Activated T-cell treated with anti-CD3 and anti-CD28 coated beads for 4 hours (primary cell): Measurements from ENCODE around the gene MED22.

Source experiments
- DNase-seq: peaks from one replicate; pipeline ENCODE4 v3.0.0-alpha.2; 2020

Gene MED22

DNA sequence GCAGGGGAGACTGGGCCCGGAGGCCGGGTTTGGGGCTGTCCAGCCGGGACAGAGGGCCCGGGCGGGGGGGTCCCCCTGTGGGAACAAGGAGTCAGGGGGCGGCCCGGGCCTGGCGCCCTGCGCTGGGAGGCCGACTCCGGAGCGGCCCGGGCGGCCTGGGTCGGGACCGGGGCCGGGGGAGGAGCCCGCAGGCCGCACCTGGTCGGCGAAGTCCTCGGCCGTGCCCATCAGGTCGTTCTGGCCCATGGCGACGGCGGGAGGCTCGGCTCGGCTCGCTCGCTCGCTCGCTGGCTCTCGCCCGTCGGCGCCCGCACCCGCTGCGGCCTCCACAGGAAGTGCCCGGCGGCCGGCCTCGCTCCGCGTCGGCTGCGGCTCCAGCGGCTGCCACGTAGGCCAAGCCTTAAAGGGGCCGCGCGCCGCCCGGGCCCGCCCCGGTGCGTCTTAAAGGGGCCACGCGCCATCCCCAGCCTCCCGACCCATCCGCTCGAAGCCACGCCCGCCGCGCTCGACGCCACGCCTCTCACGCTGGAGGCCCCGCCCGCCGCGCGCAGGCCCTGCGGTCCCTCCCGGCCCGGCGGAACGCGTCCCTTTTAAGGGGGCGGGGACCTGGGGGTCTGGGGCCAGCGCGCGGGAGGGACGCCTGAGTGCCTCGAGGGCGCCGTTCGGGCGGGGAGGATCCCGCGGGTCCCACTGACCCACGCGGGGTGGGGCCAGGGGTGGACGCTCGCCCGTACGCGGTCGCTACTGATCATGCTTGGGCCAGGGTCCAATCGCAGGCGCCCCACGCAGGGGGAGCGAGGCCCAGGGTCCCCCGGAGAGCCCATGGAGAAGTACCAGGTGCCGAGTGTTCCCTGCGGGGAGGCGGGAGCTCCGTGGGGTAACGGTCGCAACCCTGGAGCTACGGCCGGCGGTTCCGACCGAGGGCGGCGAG, 28.1 kb upstream of the MED22 start, which contains the start of the genes STKLD1 and SURF4:
Gene STKLD1, plus strand, starts transcription at position 643 of the 931 bp plus-strand sequence. Its CDS starts 108 bp downstream, at position 751.
Gene SURF4, minus strand, starts transcription at position 337 of the 931 bp plus-strand sequence. Its CDS starts 91 bp downstream, at position 246.
- DNase-seq = peak; percentile 91

DNA sequence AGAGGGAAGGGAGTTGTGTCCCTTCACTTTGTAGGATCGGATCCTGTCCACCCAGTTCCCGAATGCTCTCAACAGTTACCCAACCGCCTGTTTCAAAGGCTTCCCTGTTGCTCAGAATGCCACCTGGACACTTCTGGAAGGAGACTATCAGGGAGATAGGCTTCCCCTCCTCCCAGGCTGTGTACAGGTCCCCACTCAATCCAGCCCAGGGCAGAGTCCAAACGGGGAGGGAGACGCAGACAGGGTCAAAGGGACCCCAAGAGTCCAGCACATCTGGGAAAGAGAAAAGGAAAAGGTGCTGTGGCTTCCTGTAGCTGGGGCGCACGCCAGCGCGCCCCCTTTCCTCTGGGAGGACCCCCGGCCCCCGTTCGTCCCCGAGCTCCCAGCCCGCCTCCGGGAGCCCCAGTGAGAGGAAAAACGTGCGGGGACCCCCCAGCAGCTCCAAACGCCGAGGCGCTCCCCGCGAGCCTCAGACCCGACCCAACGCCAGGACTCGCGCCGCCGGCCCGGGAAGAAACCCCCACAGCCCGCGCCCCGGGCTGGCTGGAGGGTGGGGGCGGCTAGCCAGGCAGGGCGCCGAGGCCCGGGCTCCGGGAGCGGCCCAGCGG, 27.3 kb upstream of the MED22 start:
- no peak for DNase-seq

DNA sequence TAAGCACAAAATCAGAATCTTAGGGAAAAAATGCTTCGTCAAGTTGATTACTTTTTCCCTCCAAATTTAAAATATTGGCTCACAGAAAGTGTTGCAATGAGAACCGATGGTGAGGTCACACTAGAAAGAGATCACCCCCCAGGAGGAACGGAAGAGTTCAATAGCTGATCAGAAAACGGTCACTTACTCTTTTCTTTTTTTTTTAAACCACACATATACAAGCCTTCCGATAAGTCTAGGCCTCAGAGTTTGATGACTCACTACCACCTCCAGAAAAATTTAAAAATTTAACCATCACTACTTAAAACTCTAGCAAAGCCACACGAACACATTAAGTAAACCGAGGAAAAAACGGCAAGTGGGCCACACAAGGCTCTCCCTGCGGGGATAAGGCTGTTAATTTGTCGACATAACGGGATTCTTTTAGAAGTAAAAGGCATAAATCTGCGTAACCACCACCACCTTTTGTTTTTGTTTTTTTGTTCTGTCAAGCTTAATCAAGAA, 26.7 kb upstream of the MED22 start:
- no peak for DNase-seq

DNA sequence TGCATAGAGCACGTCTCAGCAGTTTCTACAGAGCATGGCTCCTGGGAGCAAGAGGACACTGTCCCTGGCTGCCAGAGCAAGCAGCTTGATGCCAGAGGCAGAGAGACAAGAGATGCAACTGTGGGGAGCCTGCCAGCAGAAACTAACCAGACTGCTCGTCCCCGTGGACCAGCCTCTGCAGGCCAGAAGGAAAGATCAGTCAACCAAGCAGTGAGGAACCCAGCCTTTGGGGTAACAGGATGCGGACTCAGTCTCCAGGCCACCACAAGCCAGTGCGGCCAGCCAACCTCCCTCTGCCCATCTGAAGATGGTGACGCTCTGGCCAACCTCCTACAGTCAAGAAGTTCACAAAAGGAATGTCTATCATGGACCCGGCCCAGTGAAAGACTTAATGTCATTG, 24.2 kb upstream of the MED22 start:
- DNase-seq = no peak

DNA sequence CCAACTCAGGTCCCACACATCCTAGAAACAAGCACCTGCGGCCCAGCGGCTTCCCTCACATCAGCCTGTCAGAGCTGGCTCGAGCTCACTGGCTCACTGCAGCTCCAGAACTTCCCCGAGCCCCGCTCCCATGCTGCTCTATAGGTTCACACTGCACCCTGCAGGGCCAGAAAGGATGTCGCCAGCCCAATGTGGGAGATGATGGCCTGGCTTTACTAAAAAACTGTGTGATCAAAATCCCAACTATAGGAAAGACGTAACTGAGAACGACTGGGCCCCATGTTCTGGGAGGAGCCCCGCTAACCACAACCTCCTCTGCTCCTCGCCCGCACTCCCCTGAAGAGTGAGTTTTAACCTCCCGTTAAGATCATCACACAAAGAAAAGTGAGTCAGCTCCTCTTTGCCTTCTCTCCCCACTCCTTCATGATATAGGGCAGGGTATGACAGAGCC, 23.4 kb upstream of the MED22 start:
- DNase-seq = peak; percentile 53

DNA sequence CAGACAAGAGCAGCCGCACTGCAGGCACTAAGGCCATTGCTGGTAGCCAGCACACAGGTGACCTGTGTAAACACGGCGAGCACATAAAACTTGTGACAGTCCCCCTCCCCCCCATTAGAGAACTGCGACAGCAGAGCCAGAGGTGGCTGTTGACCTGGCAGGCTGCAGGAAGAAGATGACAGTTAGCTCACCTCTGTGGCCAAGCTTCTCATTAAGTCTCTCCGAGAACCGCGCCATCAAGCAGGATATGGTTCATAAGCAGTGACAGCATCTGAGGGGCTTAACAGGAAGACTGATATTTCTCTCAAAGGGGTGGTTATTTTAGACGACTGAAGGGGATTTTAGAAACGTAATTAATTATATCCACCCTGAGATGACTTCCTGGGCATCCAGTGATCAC, 22.8 kb upstream of the MED22 start:
- DNase-seq = no peak

DNA sequence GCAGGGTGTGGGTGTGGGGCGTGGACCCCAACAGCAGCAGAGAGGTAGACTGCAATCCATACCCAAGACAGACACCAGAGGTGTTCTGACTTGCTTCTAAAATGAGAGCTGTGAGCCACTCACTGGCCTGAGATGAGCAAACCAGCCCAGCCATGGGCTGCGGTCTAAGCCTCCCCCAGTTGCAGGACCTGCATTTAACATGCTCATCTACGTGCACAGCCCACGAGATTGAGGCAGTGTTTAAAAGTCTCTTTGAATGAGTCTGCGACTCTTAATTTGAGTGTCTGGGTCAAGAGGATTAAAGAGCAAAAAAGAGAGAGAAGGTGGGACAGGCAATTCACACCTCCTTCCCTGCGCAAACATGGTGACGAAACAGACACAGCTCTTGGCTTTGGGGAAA, 22.0 kb upstream of the MED22 start:
- DNase-seq = no peak

DNA sequence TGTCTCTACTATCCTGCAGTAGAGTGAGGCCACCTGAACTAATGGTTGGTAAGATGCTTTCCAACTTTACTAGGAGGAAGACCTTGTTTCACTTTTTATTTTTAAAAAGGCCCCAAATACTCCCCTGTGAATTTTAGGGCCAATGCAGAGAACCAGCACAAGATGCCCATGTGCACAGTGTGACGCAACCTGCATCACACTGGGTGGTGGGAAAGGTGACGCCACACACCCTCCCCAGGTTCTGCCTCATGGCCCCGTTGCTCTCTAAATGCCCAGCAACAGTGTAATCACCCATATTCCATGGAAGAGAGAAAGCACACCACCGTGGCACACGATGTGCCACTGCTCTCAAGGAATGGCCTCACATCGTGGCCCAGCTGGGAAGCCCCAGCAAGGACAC, 21.5 kb upstream of the MED22 start:
- no peak for DNase-seq

DNA sequence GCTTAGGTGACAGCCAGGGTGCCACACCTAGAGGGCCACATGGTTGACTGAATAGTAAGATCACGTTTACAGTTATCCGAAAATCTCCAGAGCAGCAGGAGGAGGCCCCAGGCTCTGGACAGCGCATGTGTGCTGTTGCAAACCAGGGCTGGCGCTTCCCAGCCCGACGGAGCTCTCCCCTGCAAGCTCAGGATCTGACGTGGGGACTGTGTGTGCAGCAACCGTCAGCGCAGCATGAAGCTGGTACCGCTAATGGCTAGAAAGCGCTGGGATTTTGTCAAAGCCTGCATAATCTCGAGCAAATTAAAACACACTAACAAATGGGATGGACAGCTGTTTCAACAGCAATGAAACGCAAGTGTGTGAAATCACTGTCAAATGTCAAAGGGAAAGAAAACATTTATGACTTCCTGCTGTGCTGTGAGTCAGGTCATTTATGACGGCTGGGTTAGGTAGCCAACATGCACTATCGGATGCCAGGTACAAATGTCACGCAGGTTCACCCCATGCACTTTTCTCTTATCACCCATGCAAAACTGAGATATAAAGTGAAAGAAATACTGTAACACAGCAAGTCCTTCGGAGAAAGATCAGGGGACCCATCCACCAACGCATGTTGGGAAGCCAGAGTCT, 20.4 kb upstream of the MED22 start:
- no peak for DNase-seq

DNA sequence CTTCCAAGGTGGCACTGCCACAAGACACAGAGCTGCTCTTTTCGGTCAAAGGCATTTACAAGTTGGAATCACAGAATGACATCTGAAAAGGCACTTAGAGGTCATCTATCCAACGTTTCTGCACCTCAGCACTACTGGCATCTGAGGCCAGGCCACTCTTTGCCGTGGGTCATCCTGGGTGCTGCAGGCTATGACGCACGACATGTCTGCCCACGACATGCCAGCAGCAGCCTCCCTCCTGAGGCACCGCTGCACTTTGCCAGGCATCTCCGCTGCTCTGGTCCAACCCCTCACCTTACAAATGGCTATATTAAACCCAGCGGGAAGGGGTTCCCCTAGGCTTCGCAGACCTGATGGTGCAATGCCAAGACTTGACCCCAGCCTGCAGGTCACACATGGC, 19.8 kb upstream of the MED22 start:
- no peak for DNase-seq

DNA sequence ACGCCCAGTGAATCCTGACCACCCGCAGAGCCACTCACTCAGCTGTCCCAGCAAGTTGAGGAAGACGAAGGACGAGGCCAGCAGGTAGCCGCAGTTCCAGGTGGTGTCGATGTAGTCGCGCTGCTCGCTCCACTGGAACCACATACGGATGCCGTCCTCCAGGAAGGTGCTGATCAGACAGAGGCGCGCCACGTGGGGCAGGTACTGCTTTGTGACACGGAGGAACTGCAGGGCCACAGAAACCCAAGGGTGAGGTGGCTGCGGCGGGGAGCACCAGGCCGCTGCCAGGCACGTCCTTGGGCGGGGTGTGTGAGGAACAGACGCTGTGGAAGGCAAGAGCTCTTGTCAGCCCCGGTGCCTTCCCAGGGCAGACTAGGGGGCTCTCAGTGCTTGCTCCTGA, 19.3 kb upstream of the MED22 start:
- no peak for DNase-seq

DNA sequence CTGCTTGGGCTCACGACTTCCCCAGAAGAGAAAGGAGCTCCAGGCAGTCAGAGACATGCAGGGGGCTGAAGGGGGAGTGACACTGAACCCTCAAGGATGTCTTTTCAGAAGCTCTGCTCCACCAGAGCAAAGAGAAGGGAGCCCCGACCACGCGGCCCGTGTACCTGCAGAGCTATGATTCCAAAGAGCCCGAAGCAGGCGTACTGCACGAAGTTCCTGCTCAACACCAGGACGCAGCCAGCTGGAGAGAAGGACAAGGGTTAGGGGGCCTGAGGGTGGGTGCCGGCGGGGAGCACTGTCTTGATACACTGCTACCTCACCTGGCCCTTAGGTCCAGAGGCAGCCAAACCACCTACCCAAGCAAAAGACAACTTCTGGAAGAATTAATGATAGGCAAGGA, 18.5 kb upstream of the MED22 start:
- DNase-seq = no peak

DNA sequence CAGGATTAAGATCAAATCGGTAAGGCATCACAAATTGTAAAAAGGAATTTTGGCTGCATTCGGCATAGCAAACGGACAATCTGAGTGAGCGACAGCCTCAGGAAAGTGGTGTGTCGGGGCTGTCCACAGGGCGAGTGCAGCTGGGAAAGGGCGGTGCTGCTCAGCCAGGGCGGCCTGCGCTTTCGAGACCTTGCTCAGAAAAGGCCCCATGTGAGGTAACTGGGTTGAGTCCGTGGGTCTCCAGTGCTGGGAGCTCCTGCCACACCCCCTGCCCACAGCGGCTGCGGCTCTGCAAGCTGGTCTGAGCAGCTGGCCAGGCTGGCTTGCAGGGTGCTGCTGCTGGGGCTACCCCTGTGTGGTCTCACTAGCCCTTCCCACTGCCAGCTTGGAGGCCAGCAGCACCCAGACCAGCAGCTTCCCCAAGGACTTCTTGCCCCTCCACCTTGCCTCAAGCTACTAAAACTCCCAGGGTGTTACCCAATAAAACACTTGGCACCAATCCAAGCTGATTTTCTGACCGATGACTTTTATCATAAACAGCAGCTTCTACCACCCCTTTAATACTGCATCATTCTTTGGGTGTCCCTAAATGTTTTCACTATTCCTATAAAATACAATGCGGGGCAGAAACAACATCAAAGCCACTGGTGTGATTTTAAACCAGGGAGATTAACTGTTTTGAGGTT, 14.6 kb upstream of the MED22 start:
- no peak for DNase-seq

DNA sequence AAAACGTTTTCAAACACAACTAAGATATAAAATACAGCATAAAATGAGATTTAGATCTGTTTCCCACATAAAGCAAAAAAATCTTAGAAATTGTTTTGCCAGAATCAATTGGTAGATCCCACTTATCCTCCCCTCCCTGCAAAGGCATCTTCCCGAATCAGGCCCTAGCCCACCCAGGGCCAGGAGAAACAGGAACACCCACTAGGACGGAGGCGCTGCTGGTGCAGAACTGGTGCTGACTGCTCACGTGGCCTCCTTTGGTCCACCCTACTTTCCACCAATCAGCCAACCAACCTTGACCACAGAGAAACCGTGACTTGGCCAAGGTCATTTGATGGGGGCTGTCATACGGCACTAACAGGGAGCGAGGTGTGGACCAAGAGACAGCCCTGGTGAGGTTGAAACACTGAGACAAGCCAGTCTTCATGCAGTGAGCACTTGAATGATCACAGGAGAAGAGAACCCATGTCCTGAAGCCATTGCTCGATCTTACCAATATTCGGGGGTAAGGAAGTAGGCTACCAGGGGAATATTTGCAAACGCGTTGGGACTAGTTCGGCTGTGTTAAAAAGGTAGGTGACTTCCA, 13.7 kb upstream of the MED22 start:
- no peak for DNase-seq

DNA sequence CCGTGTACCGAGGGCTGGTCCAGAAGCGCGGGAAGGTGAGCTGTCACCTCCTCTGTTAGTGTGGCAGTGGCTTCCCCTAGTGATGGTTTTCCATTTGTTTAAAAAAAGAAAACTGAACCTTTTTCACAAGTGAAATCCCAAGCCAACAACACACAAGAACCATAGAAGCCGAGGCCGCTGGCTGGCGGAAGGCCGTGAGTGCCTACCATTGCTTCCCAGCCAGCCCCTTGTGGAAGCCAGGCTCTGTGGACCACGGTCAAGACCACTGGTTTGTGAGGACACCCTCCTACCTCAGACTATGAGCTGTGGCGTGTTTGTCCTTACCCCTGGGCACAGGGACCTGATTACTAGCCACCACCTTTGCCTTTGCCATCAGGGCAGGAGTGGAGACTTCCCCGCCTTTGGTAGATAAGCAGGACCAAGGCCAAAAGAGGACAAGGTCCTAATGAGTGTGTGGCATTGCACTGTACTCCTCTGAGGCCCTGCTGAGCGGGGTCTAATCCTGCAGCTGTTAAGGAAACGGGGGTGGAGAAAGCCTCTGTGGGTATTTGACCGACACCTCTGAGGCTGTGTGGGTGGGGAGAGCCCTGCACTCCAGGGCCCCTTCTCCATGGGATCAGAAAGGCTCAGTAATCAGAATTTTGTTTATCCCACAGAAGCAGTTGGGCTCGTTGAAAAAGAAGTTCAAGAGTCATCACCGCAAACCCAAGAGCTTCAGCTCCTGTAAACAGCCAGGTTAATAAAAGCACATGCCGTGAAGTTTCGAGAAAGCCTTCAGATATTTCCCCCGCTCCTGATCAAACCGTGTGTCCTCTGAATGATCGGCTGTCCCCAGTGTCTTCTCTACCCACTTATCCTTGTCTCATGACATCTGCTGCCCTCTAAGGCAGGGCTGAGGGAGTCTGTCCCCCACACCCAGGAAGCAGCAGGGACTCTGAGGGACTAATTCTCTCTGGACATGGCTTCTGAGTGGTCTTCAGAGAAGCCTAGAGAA, 12.8 kb upstream of the MED22 start:
- no peak for DNase-seq

DNA sequence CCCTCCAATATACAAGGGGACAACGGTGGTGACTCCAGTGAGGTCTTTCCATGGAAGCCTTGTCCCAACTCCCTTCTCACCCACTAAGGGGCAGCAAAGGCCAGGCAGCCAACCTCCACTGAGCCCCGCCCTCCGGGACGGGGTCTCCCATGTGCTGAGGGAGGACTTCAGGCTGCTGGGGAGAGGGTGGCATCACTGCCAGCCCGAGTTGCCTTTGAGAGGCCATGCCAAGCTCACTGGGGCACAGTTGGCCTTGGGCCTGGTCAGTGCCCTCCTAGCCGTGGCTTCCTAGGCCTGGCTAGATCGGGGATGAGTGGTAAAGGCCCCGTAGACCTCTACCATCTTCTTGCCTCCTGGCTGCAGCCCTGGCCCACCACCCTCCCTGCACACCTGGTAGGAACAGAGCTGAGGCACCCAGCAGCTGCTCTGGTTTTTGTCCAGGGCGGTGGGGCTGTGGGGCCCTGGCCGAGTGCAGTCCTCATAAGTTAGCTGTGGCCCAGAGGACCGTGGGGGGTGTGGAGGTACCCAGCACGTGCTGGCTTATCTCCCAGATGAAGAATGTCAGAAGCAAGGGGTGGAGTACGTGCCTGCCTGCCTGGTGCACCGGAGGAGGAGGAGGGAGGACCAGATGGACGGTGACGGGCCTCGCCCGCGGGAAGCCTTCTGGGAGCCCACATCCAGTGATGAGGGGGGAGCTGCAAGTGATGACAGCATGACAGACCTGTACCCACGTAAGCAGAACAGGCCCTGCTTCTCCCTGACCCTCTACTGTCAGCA, 11.7 kb upstream of the MED22 start:
- DNase-seq = no peak

DNA sequence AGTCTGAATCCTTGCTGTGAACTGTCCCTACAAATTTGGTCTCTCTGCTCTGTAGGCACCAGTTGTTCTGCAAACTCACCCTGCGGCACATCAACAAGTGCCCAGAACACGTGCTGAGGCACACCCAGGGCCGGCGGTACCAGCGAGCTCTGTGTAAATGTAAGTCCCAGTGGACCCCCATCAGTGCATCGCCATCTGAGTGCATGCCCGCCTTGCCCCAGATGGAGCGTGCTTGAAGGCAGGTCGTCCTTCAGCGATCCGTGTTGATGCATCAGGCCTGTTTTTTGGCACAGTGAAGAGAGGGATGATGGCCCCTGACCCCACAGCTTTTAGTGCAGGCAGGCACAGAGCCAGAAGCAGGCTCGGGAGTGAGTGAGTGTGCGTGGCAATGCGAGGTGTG, 9.7 kb upstream of the MED22 start:
- no peak for DNase-seq

DNA sequence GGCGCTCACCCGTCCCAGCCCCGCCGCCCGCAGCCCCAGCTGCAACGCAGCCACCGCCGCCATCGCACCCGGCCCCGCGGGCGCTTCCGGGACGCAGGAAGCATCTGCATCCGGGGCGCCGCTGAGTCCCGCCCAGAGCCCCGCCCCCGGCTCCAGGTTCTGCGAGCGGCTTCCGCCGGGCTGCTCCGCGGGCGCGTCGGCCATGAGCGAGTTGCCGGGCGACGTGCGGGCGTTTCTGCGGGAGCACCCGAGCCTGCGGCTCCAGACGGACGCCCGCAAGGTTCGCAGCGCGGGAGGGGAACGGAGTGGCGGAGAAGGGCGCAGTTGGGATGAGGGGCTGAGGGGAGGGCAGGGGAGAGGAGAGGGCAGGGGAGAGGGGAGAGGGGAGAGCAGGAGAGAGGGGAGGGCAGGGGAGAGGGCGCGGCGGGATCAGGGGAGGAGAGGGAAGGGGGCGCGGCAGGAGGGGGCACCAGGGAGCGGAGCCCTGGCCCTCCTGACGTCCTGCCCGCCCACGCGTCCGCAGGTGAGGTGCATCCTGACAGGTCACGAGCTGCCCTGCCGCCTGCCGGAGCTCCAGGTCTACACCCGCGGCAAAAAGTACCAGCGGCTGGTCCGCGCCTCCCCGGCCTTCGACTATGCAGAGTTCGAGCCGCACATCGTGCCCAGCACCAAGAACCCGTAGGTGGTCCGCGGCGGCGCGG, 8.6 kb upstream of the MED22 start, which contains the start of the genes SURF1 and SURF2:
Gene SURF1, minus strand, starts transcription at position 97 of the 701 bp plus-strand sequence. Its CDS starts 34 bp downstream, at position 63.
Gene SURF2, plus strand, starts transcription at position 160 of the 701 bp plus-strand sequence. Its CDS starts 43 bp downstream, at position 203.
- peak; percentile 84 for DNase-seq

DNA sequence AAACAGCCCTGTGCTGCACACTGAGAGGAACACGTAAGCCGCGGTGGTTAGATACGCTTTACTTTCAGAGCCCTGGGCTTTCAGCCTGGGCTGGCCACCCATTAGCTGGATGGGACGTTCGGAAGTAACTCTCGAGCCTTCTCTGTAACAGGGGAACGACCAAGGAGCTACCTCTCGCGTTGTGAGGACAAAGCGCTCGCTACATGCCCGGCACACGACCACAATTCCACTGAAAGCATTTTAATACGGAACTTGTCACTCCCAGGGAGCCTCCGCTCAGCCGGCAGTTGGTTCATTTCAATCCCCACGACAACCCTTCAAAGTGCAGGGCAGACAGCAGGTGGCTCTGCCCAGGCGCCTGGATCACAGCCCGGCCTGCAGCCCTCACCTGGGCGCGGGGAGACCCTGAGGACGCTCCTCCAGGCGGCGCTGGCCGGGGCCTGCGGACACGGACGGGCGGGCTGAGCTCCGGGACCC, 8.0 kb upstream of the MED22 start:
- DNase-seq = no peak
